Type B pancreatic cell (in vitro differentiated cells): Measurements from ENCODE around the gene ITPK1. TPM values are rescaled to one million over a fixed set of nuclear protein-coding genes. Genes with fewer than 3 reads are reported as not detected.

Source experiments
- DNase-seq: peaks from one replicate; pipeline ENCODE4 v3.0.0; 2021; ENCODE audit warnings: mixed read lengths; ENCODE audit not compliant: unreplicated experiment; ENCODE audit errors: extremely low spot score
- H3K27ac Mint-ChIP-seq: 2 replicates; pipeline ENCODE4 v1.8.0; 2021; ENCODE audit warnings: mild to moderate bottlenecking, mixed read lengths
- H3K27me3 Mint-ChIP-seq: 2 replicates; pipeline ENCODE4 v1.8.0; 2021; ENCODE audit warnings: mixed read lengths
- H3K36me3 Mint-ChIP-seq: 2 replicates; pipeline ENCODE4 v1.8.0; 2021; ENCODE audit warnings: mixed read lengths
- H3K4me1 Mint-ChIP-seq: one replicate; pipeline ENCODE4 v1.8.0; 2021; ENCODE audit warnings: mixed read lengths; ENCODE audit not compliant: unreplicated experiment
- H3K4me3 Mint-ChIP-seq: 2 replicates; pipeline ENCODE4 v1.8.0; 2021; ENCODE audit warnings: mild to moderate bottlenecking, mixed read lengths
- H3K9me3 Mint-ChIP-seq: 2 replicates; pipeline ENCODE4 v1.8.0; 2021; ENCODE audit warnings: mixed read lengths
- CTCF ChIP-seq: fragments of 200-600 bp; sonication (generic); conservative IDR thresholded peaks from 2 replicates; pipeline ENCODE4 v1.5.0; 2021; ENCODE audit warnings: antibody characterized with exemption, mild to moderate bottlenecking
- total RNA-seq: library from RNA; stranded (reverse); gene quantifications from 2 replicates; pipeline ENCODE4 v1.2.1, GENCODE V29; 2021; ENCODE audit warnings: low replicate concordance

Gene ITPK1
- total RNA-seq, 1 donor from 2014 or later: 40.2 TPM

- no peak for TF ChIP-seq CTCF
- Mint-ChIP-seq H3K36me3 (no peaks in the 10 kb centered on the region), H3K4me1 (no peaks in the 10 kb centered on the region), H3K27me3 (no peaks in the 10 kb centered on the region), H3K27ac (no peak overlapping the region), H3K4me3 (no peak overlapping the region), H3K9me3 (peaks cover 6% of the 10 kb centered on the region)
- DNase-seq: no peak
Measured at GRCh38 chr14:92971601-92972180, 144.0 kb downstream of the ITPK1 start.

GRCh38 chr14:92970271-92970670 lies 145.5 kb downstream of the ITPK1 start:
- no peaks in the 10 kb centered on the region for H3K36me3 Mint-ChIP-seq
- H3K9me3 Mint-ChIP-seq: no peaks in the 10 kb centered on the region
- no peak for DNase-seq
- H3K27ac Mint-ChIP-seq: no peak overlapping the region
- no peaks in the 10 kb centered on the region for H3K27me3 Mint-ChIP-seq
- no peaks in the 10 kb centered on the region for H3K4me1 Mint-ChIP-seq
- TF ChIP-seq CTCF: no peak
- no peak overlapping the region for H3K4me3 Mint-ChIP-seq

- no peak for TF ChIP-seq CTCF
- Mint-ChIP-seq H3K4me3 (no peak overlapping the region), H3K36me3 (no peaks in the 10 kb centered on the region), H3K27me3 (no peaks in the 10 kb centered on the region), H3K9me3 (no peaks in the 10 kb centered on the region), H3K4me1 (no peaks in the 10 kb centered on the region), H3K27ac (no peak overlapping the region)
- no peak for DNase-seq
Measured at GRCh38 chr14:92969871-92970270, 145.9 kb downstream of the ITPK1 start.

GRCh38 chr14:92969430-92969829 lies 146.3 kb downstream of the ITPK1 start:
- Mint-ChIP-seq H3K4me1 (no peaks in the 10 kb centered on the region), H3K9me3 (no peaks in the 10 kb centered on the region), H3K4me3 (no peak overlapping the region), H3K36me3 (no peaks in the 10 kb centered on the region), H3K27ac (no peak overlapping the region), H3K27me3 (no peaks in the 10 kb centered on the region)
- no peak for DNase-seq
- TF ChIP-seq CTCF: no peak

- Mint-ChIP-seq H3K27ac (no peak overlapping the region), H3K4me1 (peaks cover 7% of the 10 kb centered on the region), H3K4me3 (no peak overlapping the region), H3K36me3 (no peaks in the 10 kb centered on the region), H3K27me3 (no peaks in the 10 kb centered on the region), H3K9me3 (no peaks in the 10 kb centered on the region)
- no peak for TF ChIP-seq CTCF
- DNase-seq: no peak
Measured at GRCh38 chr14:92968291-92969020, 147.3 kb downstream of the ITPK1 start.
